Body of pancreas (tissue), 4 donors: ENCODE measurements around the gene SH3GLB2.

Source experiments
- CTCF ChIP-seq, 7 experiments: fragments of 450-650 bp in 4 of 7; fragments of 200-600 bp in 3 of 7; sonication (generic) in 3 of 7; IDR thresholded peaks; one replicate each; pipeline ENCODE4 v1.5.1; 2016 to 2019; ENCODE audit warnings: antibody characterized with exemption in 7 of 7
- POLR2A ChIP-seq, 3 donors: fragments of 450-650 bp; IDR thresholded peaks; one replicate each; pipeline ENCODE4 v1.6.1; 2016; ENCODE audit warnings: antibody characterized with exemption in 3 of 3, mild to moderate bottlenecking in 2 of 3

DNA sequence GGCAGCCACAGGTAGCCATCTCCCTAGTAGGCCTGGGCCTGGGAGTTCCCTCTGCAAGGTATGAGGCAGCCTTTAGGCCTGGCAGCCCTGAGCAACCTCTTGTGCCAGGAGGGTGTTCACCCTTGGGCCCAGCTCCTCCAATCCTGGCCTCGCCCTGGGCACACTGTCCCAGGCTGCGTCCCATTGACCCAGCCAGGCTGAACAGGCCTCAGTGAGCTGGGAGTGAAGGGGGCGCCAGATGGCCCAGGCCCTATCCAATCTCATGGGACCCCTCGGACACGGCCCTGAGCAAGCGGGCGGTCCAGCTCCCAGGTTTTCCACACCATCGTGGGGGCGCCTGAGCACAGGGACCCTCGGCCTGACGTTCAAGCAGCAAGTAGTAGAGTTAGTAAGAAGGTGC is 14.5 kb downstream of the SH3GLB2 start:
- no peak for TF ChIP-seq CTCF (IDR thresholded peaks at IDR 0.05)
- no peak for TF ChIP-seq POLR2A (IDR thresholded peaks at IDR 0.05)
